ENCODE measurements around the gene RUBCN. TPM values are rescaled to one million over a fixed set of nuclear protein-coding genes. Genes with fewer than 3 reads are reported as not detected.

RUBCN gene
- total and polyA plus RNA-seq, 2 of the 13 experiments (the other 11 are each of a cell fraction or from before 2014, with no cell fraction given), result 5.2 to 8.1 TPM

DNA sequence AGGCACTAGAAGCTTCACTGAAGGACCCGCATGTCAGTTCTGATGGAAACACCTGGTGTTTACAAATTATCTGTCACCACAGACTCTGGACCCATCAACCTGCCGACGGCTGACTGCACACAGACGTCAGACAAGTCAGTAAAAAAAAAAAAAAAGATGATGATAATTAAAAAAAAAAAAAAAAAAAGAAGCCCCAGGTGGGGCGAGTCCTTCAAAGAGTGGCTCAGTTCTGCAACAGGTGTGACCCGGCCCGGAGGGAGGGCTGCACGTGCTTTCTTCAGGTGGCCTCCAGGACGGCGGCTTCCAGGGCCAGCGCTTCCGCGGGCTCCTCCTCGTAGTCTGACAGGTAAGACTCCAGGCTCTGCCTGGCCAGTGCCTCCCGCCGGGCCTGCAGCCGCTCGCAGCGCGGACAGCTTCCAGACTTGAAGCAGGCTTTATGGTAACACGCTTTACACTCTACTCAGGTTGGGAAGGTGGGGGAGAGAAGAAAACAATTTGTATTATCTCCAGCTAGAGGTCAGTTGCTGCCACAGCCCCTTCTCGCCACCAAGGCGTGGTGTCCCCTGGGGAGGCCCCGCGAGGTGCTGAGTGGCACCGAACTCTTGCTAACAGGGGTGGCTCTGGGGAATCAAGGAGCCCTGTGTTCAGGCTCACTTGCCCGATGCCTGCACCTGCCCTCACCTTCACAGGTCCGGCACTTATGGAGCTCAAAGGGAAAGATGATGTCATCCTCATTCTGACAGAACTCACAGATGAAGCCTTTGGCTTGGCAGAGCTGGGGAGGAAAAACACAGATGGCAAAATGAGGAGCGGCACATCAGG is 61.8 kb downstream of the RUBCN start:
- no peak for DNase-seq (ENCODE audit: low spot score)
- no peak overlapping the region for H3K9ac ChIP-seq (ENCODE audit: insufficient read depth, low read depth, low read length)
- peaks cover 2 to 13% of the 10 kb centered on the region in 2 experiments; a peak in 4 of 5 replicates for H3K36me3 ChIP-seq (replicated peaks in 1 of 2; ENCODE audit: control insufficient read depth in 1 of 2, insufficient read depth in 2 of 2, low read length in 2 of 2)
- no TSS peak for BruUV-seq (replicated peaks)
- no peak for FAIRE-seq
- H3K79me2 ChIP-seq (ENCODE audit: insufficient read depth, low read length), result no peaks in the 10 kb centered on the region
- H4K20me1 ChIP-seq (ENCODE audit: insufficient read depth, low read length), result no peaks in the 10 kb centered on the region
- intact Hi-C loops (cut with micrococcal nuclease; ENCODE audit: unreplicated experiment) (no loop called here), in situ Hi-C loops (cut with HindIII; ENCODE audit: extremely low pct_ligation_motif_present, low pct_unique_long_range_greater_than_20kb) (loop anchor here (10.0 kb wide), 1 partner anchor 60 kb away; no protein-coding TSS in a partner anchor)
- no peak for ATAC-seq
- 93% methylated on average over 22 of the region's 29 CpGs for WGBS (ENCODE audit: low lambda C conversion rate)
- no peaks in the 10 kb centered on the region for H3K27me3 ChIP-seq (ENCODE audit: control insufficient read depth in 1 of 2, insufficient read depth in 2 of 2, low read length in 2 of 2)
- H3K27ac ChIP-seq (ENCODE audit: extremely low read length, insufficient read depth, low read length), result no peak overlapping the region
- no peak overlapping the region for H2AFZ ChIP-seq (ENCODE audit: low read length)
- TF ChIP-seq ATF7 (IDR thresholded peaks at IDR 0.05), result peak; percentile 89
- no peak for TF ChIP-seq ATF7 (CRISPR knock-in tag; IDR thresholded peaks at IDR 0.05)
- no peak for TF ChIP-seq YEATS2 (CRISPR knock-in tag; IDR thresholded peaks at IDR 0.05; ENCODE audit: borderline replicate concordance)
- H3K9me3 ChIP-seq (ENCODE audit: low read length), result no peaks in the 10 kb centered on the region
- no peaks in the 10 kb centered on the region for H3K4me1 ChIP-seq (ENCODE audit: insufficient read depth, low read length)
- no peak overlapping the region for H3K4me3 ChIP-seq (replicated peaks in 1 of 3; ENCODE audit: insufficient read depth in 1 of 3, low read depth in 2 of 3, low read length in 3 of 3)
- ChIA-PET POLR2A (no interaction called here), CTCF (ENCODE audit: low intra/inter-chr PET ratio, low total read pairs) (no interaction called here)
- no peak overlapping the region for H3K4me2 ChIP-seq (ENCODE audit: low read depth, low read length)

DNA sequence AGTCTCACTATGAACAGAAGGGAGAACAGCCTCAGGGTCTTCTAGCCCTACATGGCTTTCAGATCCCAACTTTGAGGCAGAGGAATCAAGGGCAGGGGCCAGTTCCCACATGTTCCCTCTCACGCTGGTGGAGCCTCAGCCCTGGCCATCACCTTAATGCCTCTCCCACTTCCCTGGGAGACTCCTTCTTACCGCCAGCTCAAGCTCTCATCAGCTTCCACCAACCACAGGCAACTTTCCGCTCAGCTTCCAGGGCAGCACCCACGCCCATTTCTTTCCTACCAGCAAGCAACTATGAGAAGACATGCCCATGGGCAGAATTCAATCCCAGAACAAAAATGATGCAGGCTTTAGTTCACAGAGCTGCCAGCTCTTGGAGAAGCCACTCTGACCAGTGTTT is 63.5 kb downstream of the RUBCN start:
- DNase-seq (ENCODE audit: low spot score) (no peak), FAIRE-seq (no peak), ATAC-seq (no peak)
- H3K79me2 ChIP-seq (ENCODE audit: insufficient read depth, low read length), result no peaks in the 10 kb centered on the region
- in situ Hi-C loops (cut with HindIII; ENCODE audit: extremely low pct_ligation_motif_present, low pct_unique_long_range_greater_than_20kb) (loop anchor here (10.0 kb wide), 1 partner anchor 58 kb away; no protein-coding TSS in a partner anchor), intact Hi-C loops (cut with micrococcal nuclease; ENCODE audit: unreplicated experiment) (no loop called here)
- no peak overlapping the region for H2AFZ ChIP-seq (ENCODE audit: low read length)
- peaks cover 4% of the 10 kb centered on the region for H3K4me1 ChIP-seq (ENCODE audit: insufficient read depth, low read length)
- H4K20me1 ChIP-seq (ENCODE audit: insufficient read depth, low read length), result no peaks in the 10 kb centered on the region
- H3K9ac ChIP-seq (ENCODE audit: insufficient read depth, low read depth, low read length), result no peak overlapping the region
- ChIA-PET CTCF (ENCODE audit: low intra/inter-chr PET ratio, low total read pairs) (no interaction called here), POLR2A (no interaction called here)
- TF ChIP-seq HDAC6 (IDR thresholded peaks at IDR 0.05; ENCODE audit: low read depth, low read length) (no peak), SMC3 (IDR thresholded peaks at IDR 0.05; ENCODE audit: low read length) (no peak), ZNF382 (CRISPR knock-in tag; IDR thresholded peaks at IDR 0.05; ENCODE audit: borderline replicate concordance) (no peak), TCF12 (IDR thresholded peaks at IDR 0.05) (no peak), TCF12 (CRISPR knock-in tag; IDR thresholded peaks at IDR 0.05) (no peak), RXRA (CRISPR knock-in tag; IDR thresholded peaks at IDR 0.05) (no peak), ONECUT2 (CRISPR knock-in tag; IDR thresholded peaks at IDR 0.05) (no peak), FOXO1 (CRISPR knock-in tag; IDR thresholded peaks at IDR 0.05) (no peak), ZNF776 (CRISPR knock-in tag; IDR thresholded peaks at IDR 0.05) (no peak), ZNF607 (CRISPR knock-in tag; IDR thresholded peaks at IDR 0.05; ENCODE audit: borderline replicate concordance) (no peak), ZNF562 (CRISPR knock-in tag; IDR thresholded peaks at IDR 0.05; ENCODE audit: borderline replicate concordance) (no peak)
- TF ChIP-seq, protein P1, sequence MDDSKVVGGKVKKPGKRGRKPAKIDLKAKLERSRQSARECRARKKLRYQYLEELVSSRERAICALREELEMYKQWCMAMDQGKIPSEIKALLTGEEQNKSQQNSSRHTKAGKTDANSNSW (CRISPR knock-in tag; IDR thresholded peaks at IDR 0.05; ENCODE audit: borderline replicate concordance), result no peak
- TF ChIP-seq, protein P2, sequence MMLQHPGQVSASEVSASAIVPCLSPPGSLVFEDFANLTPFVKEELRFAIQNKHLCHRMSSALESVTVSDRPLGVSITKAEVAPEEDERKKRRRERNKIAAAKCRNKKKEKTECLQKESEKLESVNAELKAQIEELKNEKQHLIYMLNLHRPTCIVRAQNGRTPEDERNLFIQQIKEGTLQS (CRISPR knock-in tag; IDR thresholded peaks at IDR 0.05), result no peak
- no TSS peak for BruUV-seq (replicated peaks)
- no peaks in the 10 kb centered on the region for H3K9me3 ChIP-seq (ENCODE audit: low read length)
- H3K27me3 ChIP-seq (ENCODE audit: control insufficient read depth in 1 of 2, insufficient read depth in 2 of 2, low read length in 2 of 2), result no peaks in the 10 kb centered on the region
- WGBS (ENCODE audit: low lambda C conversion rate), result 97% methylated on average over 4 of the region's 4 CpGs
- peaks cover 2 to 13% of the 10 kb centered on the region in 2 experiments; a peak in 4 of 5 replicates for H3K36me3 ChIP-seq (replicated peaks in 1 of 2; ENCODE audit: control insufficient read depth in 1 of 2, insufficient read depth in 2 of 2, low read length in 2 of 2)
- H3K4me2 ChIP-seq (ENCODE audit: low read depth, low read length), result no peak overlapping the region
- H3K27ac ChIP-seq (ENCODE audit: extremely low read length, insufficient read depth, low read length), result no peak overlapping the region
- no peak overlapping the region for H3K4me3 ChIP-seq (replicated peaks in 1 of 3; ENCODE audit: insufficient read depth in 1 of 3, low read depth in 2 of 3, low read length in 3 of 3)
